ENCODE data around the gene ARHGAP20. TPM values are rescaled to one million over a fixed set of nuclear protein-coding genes. Genes with fewer than 3 reads are reported as not detected.

ARHGAP20 gene
- total and polyA plus RNA-seq, 2 of the 8 experiments (the other 6 are each of a cell fraction or from before 2014, with no cell fraction given) = 0.05 to 0.28 TPM

DNA sequence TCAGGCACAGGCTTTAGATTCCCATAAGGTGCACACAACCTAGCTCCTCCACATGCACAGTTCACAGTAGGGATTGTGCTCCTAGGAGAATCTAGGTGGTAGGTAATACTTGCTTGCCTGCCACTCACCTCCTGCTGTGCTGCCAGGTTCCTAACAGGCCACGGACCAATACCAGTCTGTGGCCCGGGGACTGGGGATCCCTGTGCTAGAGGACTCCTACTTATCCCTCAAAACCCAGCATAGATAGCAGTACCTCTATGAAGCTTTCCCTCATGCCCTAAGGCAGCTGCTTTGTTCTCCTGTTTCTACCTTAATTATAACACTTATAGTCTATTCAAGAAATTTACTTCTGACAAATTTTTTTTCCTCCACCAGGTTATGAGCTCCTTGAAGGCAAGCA is 36.7 kb downstream of the ARHGAP20 start:
- Histone ChIP-seq H3K79me1 (ENCODE audit: low read depth, low read length) (no peaks in the 10 kb centered on the region), H3K4ac (replicated peaks; ENCODE audit: insufficient read length, low read depth, low read length) (no peak overlapping the region), H3K79me2 (ENCODE audit: control insufficient read depth in 1 of 2, insufficient read depth in 2 of 2, low read length in 2 of 2) (no peaks in the 10 kb centered on the region), H3K27me3 (replicated peaks in 1 of 4; ENCODE audit: control insufficient read depth in 3 of 4, extremely low read depth in 1 of 4, insufficient read depth in 3 of 4, low read length in 3 of 4) (no peaks in the 10 kb centered on the region), H3K4me2 (ENCODE audit: insufficient read depth in 1 of 2, low read depth in 2 of 2, low read length in 2 of 2) (no peak overlapping the region), H2BK5ac (ENCODE audit: low read depth, low read length) (no peak overlapping the region), H3K36me3 (ENCODE audit: control insufficient read depth in 2 of 4, insufficient read depth in 4 of 4, low read length in 3 of 4) (no peaks in the 10 kb centered on the region), H3K14ac (ENCODE audit: insufficient read length) (no peak overlapping the region), H3K56ac (replicated peaks; ENCODE audit: insufficient read length, low read depth, low read length) (no peak overlapping the region), H3K23me2 (ENCODE audit: low read depth, low read length) (no peaks in the 10 kb centered on the region), H4K5ac (ENCODE audit: insufficient read length, low read depth, low read length) (no peak overlapping the region), H3K23ac (ENCODE audit: insufficient read length) (no peak overlapping the region), H4K20me1 (replicated peaks in 1 of 2; ENCODE audit: control insufficient read depth in 1 of 2, insufficient read depth in 2 of 2, low read length in 2 of 2) (no peaks in the 10 kb centered on the region), H2BK120ac (replicated peaks; ENCODE audit: low read depth, low read length) (no peak overlapping the region), H2AK5ac (ENCODE audit: low read depth, low read length) (no peak overlapping the region), H3K9ac (replicated peaks in 1 of 4; ENCODE audit: extremely low read depth in 1 of 4, low read depth in 3 of 4, low read length in 3 of 4) (no peak overlapping the region), H3K9me3 (ENCODE audit: insufficient read depth in 2 of 2, low read depth in 1 of 2, low read length in 1 of 2) (no peaks in the 10 kb centered on the region), H3K18ac (ENCODE audit: extremely low read depth, low read length) (no peak overlapping the region), H3K4me3 (ENCODE audit: extremely low read depth in 1 of 4, insufficient read depth in 2 of 4, low read depth in 3 of 4, low read length in 4 of 4) (no peak overlapping the region), H2AFZ (ENCODE audit: low read length) (no peak overlapping the region), H3K27ac (ENCODE audit: low read depth, low read length) (no peak overlapping the region), H2BK12ac (ENCODE audit: low read depth, low read length) (no peak overlapping the region), H4K91ac (replicated peaks; ENCODE audit: insufficient read length, low read length) (no peak overlapping the region), H4K8ac (ENCODE audit: extremely low read depth, insufficient read depth, low read length) (no peak overlapping the region), H2BK15ac (ENCODE audit: low read length) (no peak overlapping the region), H2BK20ac (ENCODE audit: low read length) (no peak overlapping the region), H3K4me1 (replicated peaks in 1 of 4; ENCODE audit: control insufficient read depth in 3 of 4, insufficient read depth in 4 of 4, low read length in 3 of 4) (no peaks in the 10 kb centered on the region)
- FAIRE-seq (no peak), DNase-seq (ENCODE audit: low read depth in 1 of 2, low spot score in 2 of 2) (no peak)
- CTCF ChIA-PET (ENCODE audit: partially characterized antibody) = interaction anchor here (0.7 kb wide), 1 partner anchor 311 kb away, joined by 3 read pairs; no protein-coding TSS in a partner anchor
- POLR2A ChIA-PET (ENCODE audit: partially characterized antibody) = no interaction called here
- 96% methylated on average over 2 of the region's 2 CpGs; no CpG with 5 or more reads in 1 of the 2 experiments for WGBS, 2 experiments (ENCODE audit: extremely low coverage in 1 of 2, insufficient coverage in 1 of 2, insufficient read length in 1 of 2, insufficient replicate concordance in 2 of 2, low coverage in 1 of 2, low lambda C conversion rate in 2 of 2, missing lambda C conversion rate in 1 of 2)
- TF ChIP-seq, protein P1, sequence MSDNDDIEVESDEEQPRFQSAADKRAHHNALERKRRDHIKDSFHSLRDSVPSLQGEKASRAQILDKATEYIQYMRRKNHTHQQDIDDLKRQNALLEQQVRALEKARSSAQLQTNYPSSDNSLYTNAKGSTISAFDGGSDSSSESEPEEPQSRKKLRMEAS (IDR thresholded peaks at IDR 0.05) = no peak
- TF ChIP-seq POLR2A (IDR thresholded peaks at IDR 0.05; ENCODE audit: control extremely low read depth in 1 of 2, low read depth in 2 of 2, low read length in 2 of 2) = no peak
- TF ChIP-seq RAD21 (IDR thresholded peaks at IDR 0.05 in 1 of 2, conservative IDR thresholded peaks at IDR 0.05 in 1 of 2; ENCODE audit: low read depth in 2 of 2, low read length in 2 of 2) = no peak
- no peak for TF ChIP-seq YY1 (IDR thresholded peaks at IDR 0.05; ENCODE audit: low read depth, low read length)
- TF ChIP-seq SP2 (IDR thresholded peaks at IDR 0.05; ENCODE audit: low read length) = no peak
- TF ChIP-seq, protein P2, sequence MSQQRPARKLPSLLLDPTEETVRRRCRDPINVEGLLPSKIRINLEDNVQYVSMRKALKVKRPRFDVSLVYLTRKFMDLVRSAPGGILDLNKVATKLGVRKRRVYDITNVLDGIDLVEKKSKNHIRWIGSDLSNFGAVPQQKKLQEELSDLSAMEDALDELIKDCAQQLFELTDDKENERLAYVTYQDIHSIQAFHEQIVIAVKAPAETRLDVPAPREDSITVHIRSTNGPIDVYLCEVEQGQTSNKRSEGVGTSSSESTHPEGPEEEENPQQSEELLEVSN (IDR thresholded peaks at IDR 0.05) = no peak
- no peak for TF ChIP-seq JUN (IDR thresholded peaks at IDR 0.05; ENCODE audit: low read depth, low read length)
- no peak for TF ChIP-seq GABPA (IDR thresholded peaks at IDR 0.05; ENCODE audit: borderline replicate concordance, insufficient read depth, low read length)
- TF ChIP-seq, protein P3, sequence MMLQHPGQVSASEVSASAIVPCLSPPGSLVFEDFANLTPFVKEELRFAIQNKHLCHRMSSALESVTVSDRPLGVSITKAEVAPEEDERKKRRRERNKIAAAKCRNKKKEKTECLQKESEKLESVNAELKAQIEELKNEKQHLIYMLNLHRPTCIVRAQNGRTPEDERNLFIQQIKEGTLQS (IDR thresholded peaks at IDR 0.05; ENCODE audit: insufficient read depth, low read depth, low read length) = no peak
- TF ChIP-seq EGR1 (IDR thresholded peaks at IDR 0.05; ENCODE audit: borderline replicate concordance, low read depth, low read length) = no peak
- no peak for TF ChIP-seq KDM1A (IDR thresholded peaks at IDR 0.05; ENCODE audit: borderline replicate concordance, low read length)
- TF ChIP-seq CHD1 (IDR thresholded peaks at IDR 0.05; ENCODE audit: low read depth, low read length) = no peak
- no peak for TF ChIP-seq TEAD4 (IDR thresholded peaks at IDR 0.05; ENCODE audit: low read depth, low read length)
- TF ChIP-seq TBP (IDR thresholded peaks at IDR 0.05; ENCODE audit: low read depth, low read length) = no peak

All from H1 (cell line).